Muscle of leg (tissue), 16 donors: ENCODE measurements around the gene ZNF674. TPM values are rescaled to one million over a fixed set of nuclear protein-coding genes. Genes with fewer than 3 reads are reported as not detected.

Source experiments
- DNase-seq: peaks from one replicate; pipeline ENCODE4 v3.0.0; 2013
- H3K27ac ChIP-seq: one replicate; pipeline ENCODE4 v1.5.1; 2013; ENCODE audit warnings: mild to moderate bottlenecking, low read length, control low read depth
- H3K27me3 ChIP-seq: one replicate; pipeline ENCODE4 v1.6.1; 2013; ENCODE audit warnings: low read length; ENCODE audit not compliant: control insufficient read depth, insufficient read depth
- H3K36me3 ChIP-seq: one replicate; pipeline ENCODE4 v1.6.1; 2013; ENCODE audit warnings: low read length; ENCODE audit not compliant: control insufficient read depth, insufficient read depth
- H3K4me1 ChIP-seq: one replicate; pipeline ENCODE4 v1.6.1; 2013; ENCODE audit warnings: low read length; ENCODE audit not compliant: control insufficient read depth, insufficient read depth
- H3K4me3 ChIP-seq: one replicate; pipeline ENCODE4 v1.5.1; 2013; ENCODE audit warnings: low read length, control low read depth
- H3K9me3 ChIP-seq: replicated peaks from 2 replicates; pipeline ENCODE4 v1.6.1; 2013; ENCODE audit warnings: low read depth, low read length; ENCODE audit not compliant: control insufficient read depth
- WGBS: methylation state at CpG from one replicate; pipeline ENCODE4 v1.1.5; 2013; ENCODE audit warnings: missing lambda C conversion rate; ENCODE audit not compliant: insufficient coverage; 5-methylcytosine and 5-hydroxymethylcytosine counted together
- long read RNA-seq, 11 donors: transcript quantifications; one replicate each; lab custom pipeline, GENCODE V29; 2026
- polyA plus RNA-seq, 8 donors: library from polyadenylated mRNA; unstranded; fragments of 120-200 nt; gene quantifications; one replicate each; pipeline versions ENCODE4 v1.2.1 to v1.2.3, GENCODE V29; 2013; ENCODE audit warnings: inconsistent platforms in 1 of 8, low replicate concordance in 1 of 8; ENCODE audit not compliant: insufficient read length in 8 of 8, insufficient read depth in 1 of 8
- total RNA-seq: library from RNA; stranded (reverse); fragments of 120-200 nt; gene quantifications from one replicate; pipeline ENCODE4 v1.2.4, GENCODE V29; 2013

ZNF674 gene
- total RNA-seq = 3.9 TPM
- 1 to 10 TPM; 2.5 to 3.5 (median 3.2) TPM for polyA plus RNA-seq
- long read RNA-seq, donor 1, partial matches to known transcripts = 6 of 6 reads
- long read RNA-seq, donor 1, other reads (novel, unspliced or antisense) = 0 of 6 reads
- long read RNA-seq, donor 2 = 0 reads
- long read RNA-seq, donor 3 = 0 reads
- long read RNA-seq, donor 4, partial matches to known transcripts = 0 of 1 reads
- long read RNA-seq, donor 4, other reads (novel, unspliced or antisense) = 0 of 1 reads
- long read RNA-seq, donor 5 = 0 reads
- long read RNA-seq, donor 6, partial matches to known transcripts = 0 of 1 reads
- long read RNA-seq, donor 6, other reads (novel, unspliced or antisense) = 0 of 1 reads
- long read RNA-seq, donor 7 = 0 reads
- long read RNA-seq, donor 8 = 0 reads
- long read RNA-seq, donor 9 = 0 reads
- long read RNA-seq, donor 10, partial matches to known transcripts = 14 of 14 reads
- long read RNA-seq, donor 10, other reads (novel, unspliced or antisense) = 0 of 14 reads
- long read RNA-seq, donor 11 = 0 reads

DNA sequence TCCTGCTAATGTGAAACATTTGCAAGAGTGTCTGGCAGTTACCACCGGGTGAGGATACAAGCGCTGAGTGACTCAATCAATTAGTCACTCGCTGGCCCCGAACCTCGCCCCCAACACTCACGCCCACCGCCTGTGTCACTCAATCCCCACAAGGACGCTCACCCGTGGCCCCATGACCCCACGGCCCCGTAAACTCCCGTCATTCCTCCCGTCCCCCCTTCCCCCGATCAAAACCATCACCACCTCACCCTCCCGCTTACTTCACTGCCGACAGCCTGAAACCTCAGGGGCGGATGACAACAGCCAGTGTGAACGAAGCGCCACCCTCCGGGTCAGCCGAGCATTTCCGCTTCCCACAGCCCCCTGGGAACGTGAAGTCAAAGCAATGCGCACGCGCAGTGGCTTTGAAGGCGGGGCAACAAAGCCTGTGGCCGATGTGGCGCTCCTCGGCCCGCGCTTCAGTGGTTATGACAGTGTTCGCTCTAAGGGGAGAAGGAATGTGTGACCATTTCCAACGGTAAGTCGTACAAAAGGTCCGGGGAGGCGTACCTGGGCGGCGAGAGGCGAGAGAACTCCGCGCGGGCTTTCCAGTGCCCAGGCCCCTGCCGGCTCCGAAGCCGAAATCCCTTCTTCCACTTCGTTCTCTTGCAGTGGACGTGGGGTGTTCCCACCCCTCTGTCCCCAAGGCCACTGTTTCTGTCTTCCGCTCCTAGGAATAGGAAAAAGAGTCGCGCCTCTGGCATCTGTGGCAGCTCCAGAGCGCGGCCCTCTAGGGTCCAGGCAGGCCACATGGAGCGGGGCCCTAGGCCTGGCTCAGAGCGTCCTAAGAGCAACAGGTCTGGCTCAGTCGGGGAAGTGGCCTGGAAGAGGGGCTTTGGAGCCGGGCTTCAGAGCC is at the start of gene ZNF674:
ZNF674 (minus strand) TSS at position 311 of the 895 bp plus-strand sequence. CDS start 3,334 bp downstream, outside the sequence.
- Histone ChIP-seq H3K27me3 (peaks cover 13% of the 10 kb centered on the region), H3K9me3 (no peaks in the 10 kb centered on the region), H3K4me3 (peak within 1 kb of the TSS; percentile 84), H3K4me1 (peaks cover 3% of the 10 kb centered on the region), H3K27ac (peak within 1 kb of the TSS; percentile 92), H3K36me3 (peaks cover 14% of the 10 kb centered on the region)
- 30% methylated on average over 50 of the region's 57 CpGs for WGBS
- peak; percentile 96 for DNase-seq

DNA sequence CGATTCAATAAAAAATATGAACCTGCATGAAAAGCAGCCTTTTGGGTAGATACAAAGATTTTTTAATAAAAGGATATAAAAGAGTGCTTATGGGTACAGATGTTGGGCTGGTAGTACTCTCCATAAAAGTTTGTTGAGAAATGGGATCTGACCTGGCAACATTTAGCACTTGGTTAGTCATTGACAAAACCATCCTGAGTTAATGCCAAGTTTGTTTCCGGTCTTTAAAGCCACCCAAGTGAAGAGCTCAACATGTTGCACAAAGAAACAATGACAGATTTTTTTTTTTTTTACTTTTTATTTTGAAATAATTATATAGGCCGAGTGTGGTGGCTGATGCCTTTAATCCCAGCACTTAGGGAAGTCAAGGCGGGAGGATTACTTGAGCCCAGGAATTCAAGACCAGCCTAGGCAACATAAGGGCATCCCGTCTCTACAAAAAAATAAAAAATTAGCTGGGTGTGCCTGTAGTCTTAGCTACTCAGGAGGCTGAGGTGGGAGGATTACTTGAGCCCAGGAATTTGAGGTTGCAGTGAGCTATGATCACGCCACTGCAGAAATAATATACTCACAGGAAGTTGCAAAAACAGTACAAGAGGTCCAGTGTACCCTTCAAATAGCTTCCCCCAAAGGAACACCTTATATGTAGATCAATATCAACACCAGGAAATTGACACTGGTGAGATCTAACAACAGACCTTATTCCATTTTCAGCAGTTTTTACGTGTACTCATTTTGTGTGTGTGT is 44.9 kb upstream of the ZNF674 start:
- no peaks in the 10 kb centered on the region for H3K36me3 ChIP-seq
- peaks cover 10% of the 10 kb centered on the region for H3K27me3 ChIP-seq
- H3K4me3 ChIP-seq = no peak overlapping the region
- peak; percentile 40 for DNase-seq
- H3K9me3 ChIP-seq = no peaks in the 10 kb centered on the region
- H3K27ac ChIP-seq = no peak overlapping the region
- H3K4me1 ChIP-seq = peaks cover 7% of the 10 kb centered on the region
- WGBS = no CpG with 5 or more reads among the region's 7 CpGs

DNA sequence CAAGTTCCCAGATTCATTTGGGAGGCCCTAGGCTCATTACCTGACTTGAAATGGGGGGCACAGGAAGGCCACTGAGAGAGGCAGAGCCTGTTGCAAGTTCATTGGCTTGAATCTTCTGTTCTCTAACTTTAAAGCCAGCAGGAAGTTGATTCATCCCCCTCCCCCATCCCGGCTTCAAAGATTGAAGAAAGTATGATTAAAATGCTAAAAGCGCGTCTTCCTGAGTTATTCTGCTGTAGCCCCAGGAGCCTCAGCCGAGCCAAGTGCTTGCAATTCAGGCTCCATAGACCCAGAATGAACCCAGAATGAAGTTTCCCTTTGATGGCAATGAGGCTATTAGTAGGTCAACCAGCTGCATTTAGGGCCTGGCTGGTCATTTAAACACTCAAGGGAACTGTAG is 43.0 kb upstream of the ZNF674 start:
- H3K4me3 ChIP-seq = no peak overlapping the region
- WGBS = 35% methylated on average over 3 of the region's 4 CpGs
- no peaks in the 10 kb centered on the region for H3K36me3 ChIP-seq
- H3K4me1 ChIP-seq = peaks cover 14% of the 10 kb centered on the region
- H3K9me3 ChIP-seq = no peaks in the 10 kb centered on the region
- H3K27me3 ChIP-seq = peaks cover 10% of the 10 kb centered on the region
- peak overlapping the region; percentile 39 for H3K27ac ChIP-seq
- DNase-seq = peak; percentile 68

DNA sequence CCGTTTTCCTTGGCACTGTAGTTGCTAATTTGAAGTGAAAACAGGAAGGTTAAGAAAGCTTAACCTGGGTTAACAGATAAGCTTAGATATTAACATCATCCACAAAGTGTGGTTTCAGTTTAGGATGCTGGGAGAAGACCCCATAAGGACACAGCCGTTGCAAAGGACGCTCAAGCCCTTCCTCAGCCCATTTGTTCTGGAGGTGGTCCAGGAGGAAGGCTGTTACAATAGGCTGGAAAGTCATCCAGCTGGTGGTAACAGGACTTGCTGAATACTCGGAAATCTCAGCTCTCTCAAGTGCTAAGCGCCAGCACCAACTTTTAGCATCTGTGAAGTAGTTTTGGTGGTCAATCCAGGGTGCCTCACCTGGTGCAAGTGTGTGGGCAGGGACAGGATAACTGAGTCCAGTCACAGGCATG is 42.5 kb upstream of the ZNF674 start:
- H3K4me1 ChIP-seq = peaks cover 18% of the 10 kb centered on the region

DNA sequence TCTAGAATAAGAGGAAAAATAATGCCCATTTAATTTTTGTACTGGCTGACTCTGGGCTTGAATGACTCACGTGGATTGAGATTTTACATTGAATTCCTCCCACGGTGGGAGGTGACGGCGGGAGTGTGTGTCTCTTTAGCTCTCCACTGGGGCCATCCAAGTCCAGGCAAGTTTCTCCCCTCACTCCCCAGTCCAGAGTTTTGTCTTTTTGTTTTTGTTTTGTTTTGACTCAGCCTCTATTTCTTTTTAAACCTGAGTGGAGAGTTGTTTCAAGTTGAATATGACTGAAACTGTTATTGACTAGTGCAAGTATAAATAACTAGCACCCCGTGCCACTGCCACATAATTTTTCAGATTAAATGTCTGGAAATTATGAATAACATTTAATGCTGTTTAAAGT is 41.9 kb upstream of the ZNF674 start:
- H3K4me1 ChIP-seq = peaks cover 18% of the 10 kb centered on the region
- WGBS = 40% methylated on average over 3 of the region's 5 CpGs
- no peaks in the 10 kb centered on the region for H3K9me3 ChIP-seq
- H3K36me3 ChIP-seq = no peaks in the 10 kb centered on the region
- H3K27me3 ChIP-seq = peaks cover 8% of the 10 kb centered on the region
- H3K4me3 ChIP-seq = no peak overlapping the region
- peak overlapping the region; percentile 1 for H3K27ac ChIP-seq
- DNase-seq = no peak

More for the DNA sequence above, 42.5 kb upstream of the ZNF674 start:
- Histone ChIP-seq H3K27ac (peak overlapping the region; percentile 39), H3K4me3 (no peak overlapping the region), H3K27me3 (peaks cover 10% of the 10 kb centered on the region), H3K36me3 (no peaks in the 10 kb centered on the region), H3K9me3 (no peaks in the 10 kb centered on the region)
- peak; percentile 71 for DNase-seq
- WGBS = 44% methylated on average over 2 of the region's 5 CpGs

DNA sequence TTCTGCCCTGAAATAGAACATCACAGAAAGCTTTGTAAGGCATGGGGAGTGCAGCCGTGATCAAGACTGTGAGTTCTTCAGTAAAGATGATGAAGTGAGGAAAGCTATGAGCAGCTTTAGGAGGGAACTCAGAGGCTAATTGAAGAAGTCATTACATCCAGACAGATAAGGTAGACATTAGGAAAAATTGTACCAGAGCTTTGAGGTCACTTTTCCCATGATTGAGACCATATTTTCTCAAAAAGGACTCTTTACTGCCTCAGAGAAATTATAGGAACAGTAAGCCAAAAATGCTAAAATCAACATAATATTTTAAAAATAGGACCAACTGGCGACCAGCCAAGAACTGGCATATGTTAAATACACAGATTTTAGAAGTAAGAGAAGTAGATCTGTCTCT is 39.5 kb upstream of the ZNF674 start:
- H3K4me1 ChIP-seq = peaks cover 18% of the 10 kb centered on the region
- H3K9me3 ChIP-seq = no peaks in the 10 kb centered on the region
- H3K36me3 ChIP-seq = no peaks in the 10 kb centered on the region
- 50% methylated on average over 1 of the region's 2 CpGs for WGBS
- DNase-seq = no peak
- no peak overlapping the region for H3K4me3 ChIP-seq
- H3K27me3 ChIP-seq = peaks cover 8% of the 10 kb centered on the region
- H3K27ac ChIP-seq = no peak overlapping the region

DNA sequence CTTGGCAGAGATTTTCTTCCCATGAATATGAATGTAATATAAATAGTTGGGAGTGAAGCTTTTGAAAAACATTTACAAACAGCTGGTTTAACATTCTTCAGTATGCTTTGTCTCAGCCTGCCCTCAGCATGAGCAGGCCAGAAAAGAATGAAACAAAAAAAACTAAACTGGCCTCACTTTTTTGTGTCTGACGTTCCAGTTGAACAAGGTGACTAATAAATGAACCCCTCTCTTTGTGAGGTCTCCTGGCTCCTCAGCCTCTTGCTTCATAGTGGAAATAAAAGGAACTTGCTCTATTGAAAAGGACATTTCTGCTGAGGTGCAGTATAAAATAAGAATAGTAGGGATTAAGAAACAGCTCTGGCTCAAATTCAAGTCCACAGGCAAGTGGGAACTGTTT is 37.7 kb upstream of the ZNF674 start:
- peak; percentile 35 for DNase-seq
- Histone ChIP-seq H3K27me3 (peaks cover 3% of the 10 kb centered on the region), H3K4me3 (no peak overlapping the region), H3K36me3 (no peaks in the 10 kb centered on the region), H3K27ac (peak overlapping the region; percentile 75), H3K9me3 (no peaks in the 10 kb centered on the region), H3K4me1 (peaks cover 15% of the 10 kb centered on the region)
- no CpG with 5 or more reads among the region's 1 CpG for WGBS

DNA sequence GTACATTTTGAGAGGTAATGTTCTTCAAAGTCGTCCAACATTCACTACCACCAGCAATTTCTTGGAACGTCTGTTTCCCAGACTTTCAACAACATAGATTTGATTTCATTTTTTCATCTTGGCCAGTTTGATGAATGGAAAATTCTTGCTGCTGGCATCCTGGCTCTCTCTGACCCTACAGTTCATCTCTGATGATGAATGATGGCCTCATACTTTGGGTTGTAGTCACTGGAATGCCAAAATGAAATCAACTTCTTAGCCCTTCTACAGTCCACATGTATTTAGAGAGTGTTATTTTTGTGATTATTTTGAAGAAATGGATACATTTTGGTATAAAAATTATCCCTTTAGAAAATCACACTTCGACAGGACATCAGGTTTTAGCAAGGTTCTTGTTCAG is 37.1 kb upstream of the ZNF674 start:
- Histone ChIP-seq H3K36me3 (no peaks in the 10 kb centered on the region), H3K4me1 (peaks cover 13% of the 10 kb centered on the region), H3K9me3 (no peaks in the 10 kb centered on the region), H3K4me3 (no peak overlapping the region), H3K27ac (peak overlapping the region; percentile 32), H3K27me3 (peaks cover 5% of the 10 kb centered on the region)
- WGBS = no CpG with 5 or more reads among the region's 3 CpGs
- no peak for DNase-seq

DNA sequence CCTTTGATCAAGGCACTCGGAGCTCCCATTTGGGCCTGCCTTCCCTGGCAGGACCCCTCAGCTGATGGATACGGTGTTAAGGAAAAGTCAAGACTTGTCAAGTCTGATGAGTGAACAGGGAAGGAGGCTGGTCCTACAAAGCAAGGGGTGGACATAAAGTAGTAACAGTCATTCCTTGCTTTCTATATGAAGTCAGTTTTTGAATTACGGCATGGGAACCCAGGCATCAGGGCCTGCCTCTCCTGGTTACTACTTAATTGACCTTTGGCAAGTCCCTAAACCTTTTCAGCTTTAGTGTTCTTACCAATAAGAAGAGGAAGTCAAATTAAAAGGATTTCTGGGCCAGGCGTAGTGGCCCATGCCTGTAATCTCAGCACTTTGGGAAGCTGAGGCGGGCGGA is 35.4 kb upstream of the ZNF674 start:
- no peaks in the 10 kb centered on the region for H3K9me3 ChIP-seq
- H3K4me1 ChIP-seq = peaks cover 13% of the 10 kb centered on the region
- H3K36me3 ChIP-seq = no peaks in the 10 kb centered on the region
- H3K27ac ChIP-seq = no peak overlapping the region
- no peak for DNase-seq
- no peak overlapping the region for H3K4me3 ChIP-seq
- peaks cover 9% of the 10 kb centered on the region for H3K27me3 ChIP-seq
- 93% methylated on average over 3 of the region's 6 CpGs for WGBS
